MM.1S (cell line): ENCODE results near the gene MAGEF1.

Experiments used
- CTCF ChIP-seq: fragments of 300-600 bp; sonication (generic); IDR thresholded peaks from 2 replicates; pipeline ENCODE4 v1.5.1; 2016; ENCODE audit warnings: antibody characterized with exemption, low read length, mixed read lengths
- EZH2 ChIP-seq: fragments of 300-600 bp; sonication (generic); optimal IDR thresholded peaks from 2 replicates; pipeline ENCODE3; 2017; ENCODE audit warnings: low read depth, mild to moderate bottlenecking, antibody characterized with exemption, low read length, mixed read lengths
- EZH2phosphoT487 ChIP-seq: fragments of 300-600 bp; sonication (generic); IDR thresholded peaks from 2 replicates; pipeline ENCODE4 v1.6.1; 2018; ENCODE audit warnings: antibody characterized with exemption, low read length

GRCh38 chr3:184733181-184733580, 21.3 kb upstream of the MAGEF1 start:
- TF ChIP-seq CTCF (no peak), EZH2 (no peak), EZH2phosphoT487 (no peak)
